ENCODE measurements around the gene PAWR.
"Not testable (repeated sequence)": the region's sequence is repeated elsewhere in the genome, so short reads cannot be mapped to it uniquely, and the experiment has no call there.

PAWR gene

GRCh38 chr12:79587368-79587767, 103.4 kb downstream of the PAWR start:
- DNase-seq: no peak

- no peak for DNase-seq
Observed at GRCh38 chr12:79585147-79585546, 105.6 kb downstream of the PAWR start.

- DNase-seq: no peak
Observed at GRCh38 chr12:79573820-79574219, 116.9 kb downstream of the PAWR start.

- no peak for DNase-seq
Observed at GRCh38 chr12:79569679-79570078, 121.1 kb downstream of the PAWR start.

GRCh38 chr12:79567175-79567563, 123.6 kb downstream of the PAWR start:
- DNase-seq: no peak

GRCh38 chr12:79566452-79567174, 124.2 kb downstream of the PAWR start:
- DNase-seq: no peak

- not testable (repeated sequence) for DNase-seq
Observed at GRCh38 chr12:79564727-79565350, 125.9 kb downstream of the PAWR start.

- no peak for DNase-seq
Observed at GRCh38 chr12:79563021-79563740, 127.6 kb downstream of the PAWR start.

- no peak for DNase-seq
Observed at GRCh38 chr12:79561401-79562132, 129.2 kb downstream of the PAWR start.

- DNase-seq: no peak
Observed at GRCh38 chr12:79560225-79560889, 130.4 kb downstream of the PAWR start.

GRCh38 chr12:79559591-79559990, 131.2 kb downstream of the PAWR start:
- no peak for DNase-seq

GRCh38 chr12:79558924-79559469, 131.8 kb downstream of the PAWR start:
- DNase-seq: no peak

GRCh38 chr12:79557690-79558315, 133.0 kb downstream of the PAWR start:
- DNase-seq: no peak

GRCh38 chr12:79555028-79555925, 135.5 kb downstream of the PAWR start:
- DNase-seq: peak; percentile 63

GRCh38 chr12:79553863-79554574, 136.7 kb downstream of the PAWR start:
- DNase-seq: no peak

- no peak for DNase-seq
Observed at GRCh38 chr12:79552192-79552591, 138.6 kb downstream of the PAWR start.

GRCh38 chr12:79549531-79550271, 141.1 kb downstream of the PAWR start:
- peak; percentile 49 for DNase-seq

- no peak for DNase-seq
Observed at GRCh38 chr12:79548610-79548924, 142.2 kb downstream of the PAWR start.
